AG08395 (cell line): ENCODE measurements around the gene TPH1.
"Not testable (repeated sequence)": the region's sequence is repeated elsewhere in the genome, so short reads cannot be mapped to it uniquely, and the experiment has no call there.

Experiments used
- DNase-seq: peaks from one replicate; pipeline ENCODE4 v3.0.0; 2012; ENCODE audit warnings: mixed read lengths, low spot score

TPH1 gene

DNA sequence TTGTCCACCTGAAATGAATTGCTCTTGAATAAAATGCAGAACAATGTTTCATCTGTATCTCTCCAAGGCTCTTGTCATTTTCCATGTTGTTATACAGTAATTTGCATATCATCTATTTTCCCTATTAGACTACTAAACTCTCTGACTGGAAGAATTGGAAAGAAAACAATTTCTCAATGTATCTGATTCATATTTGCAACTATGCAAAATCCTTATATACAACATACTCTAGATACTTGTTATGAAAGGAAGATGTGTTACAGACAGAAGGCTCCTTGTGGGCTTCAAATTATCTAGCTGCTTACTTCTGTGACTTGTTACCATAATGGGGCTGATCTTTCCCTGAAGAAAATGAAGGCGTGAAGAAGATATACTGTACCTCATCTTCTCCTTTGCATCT is 23.6 kb downstream of the TPH1 start:
- no peak for DNase-seq

DNA sequence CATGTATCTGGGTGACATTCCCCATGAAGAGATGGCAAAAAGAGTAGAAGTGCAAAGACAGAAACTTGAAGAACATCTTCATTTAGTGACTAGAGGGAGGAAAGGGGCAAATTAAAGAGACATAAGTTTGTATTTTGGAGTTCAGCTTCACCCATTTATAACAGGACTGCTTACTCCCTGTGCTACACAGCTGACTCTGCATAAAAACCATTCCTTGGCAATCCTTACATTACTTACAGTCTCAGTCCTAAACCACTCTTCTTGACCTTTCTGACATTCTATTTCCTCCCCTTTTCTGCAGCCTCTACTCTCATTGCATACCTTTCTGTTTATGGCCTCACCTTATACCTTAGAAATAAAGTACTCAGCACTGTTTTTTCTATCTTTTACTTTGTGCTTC is 26.4 kb downstream of the TPH1 start:
- no peak for DNase-seq

DNA sequence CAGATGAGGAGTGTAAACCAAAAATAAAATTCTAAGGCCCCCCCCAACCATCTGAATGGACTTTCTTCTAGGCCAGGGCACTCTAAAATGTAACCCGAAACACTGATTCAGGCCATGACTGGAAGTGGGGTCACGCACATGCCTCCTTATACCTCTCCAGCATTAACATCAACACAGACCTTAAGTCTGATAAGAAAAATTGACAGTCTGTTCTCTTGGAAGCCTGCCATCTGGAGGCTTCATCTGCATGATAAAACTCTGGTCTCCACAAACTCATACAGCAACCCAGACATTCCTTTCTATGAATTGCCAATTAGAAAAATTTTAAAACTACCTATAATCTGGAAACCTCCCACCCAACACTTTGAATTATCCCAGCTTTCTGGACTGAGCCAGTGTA is 29.3 kb downstream of the TPH1 start:
- no peak for DNase-seq

DNA sequence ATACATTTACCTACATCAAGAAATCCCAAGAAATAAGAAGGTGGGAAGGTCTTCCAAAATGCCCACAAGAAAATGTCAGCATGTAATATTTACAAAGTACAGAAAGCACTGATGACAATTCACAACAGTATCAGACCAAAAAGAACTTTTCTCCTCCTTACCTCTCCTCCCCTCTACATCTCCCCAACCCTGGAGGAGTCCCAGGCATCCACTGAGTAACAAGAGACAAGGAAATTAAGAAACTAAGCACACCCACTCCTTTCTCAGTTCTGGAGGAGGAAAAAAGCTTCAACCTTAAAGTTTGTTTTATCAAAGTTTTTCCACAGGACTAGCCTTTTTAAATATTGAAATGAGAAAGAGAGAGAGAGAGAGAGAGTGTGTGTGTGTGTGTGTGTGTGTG is 31.2 kb downstream of the TPH1 start:
- no peak for DNase-seq

DNA sequence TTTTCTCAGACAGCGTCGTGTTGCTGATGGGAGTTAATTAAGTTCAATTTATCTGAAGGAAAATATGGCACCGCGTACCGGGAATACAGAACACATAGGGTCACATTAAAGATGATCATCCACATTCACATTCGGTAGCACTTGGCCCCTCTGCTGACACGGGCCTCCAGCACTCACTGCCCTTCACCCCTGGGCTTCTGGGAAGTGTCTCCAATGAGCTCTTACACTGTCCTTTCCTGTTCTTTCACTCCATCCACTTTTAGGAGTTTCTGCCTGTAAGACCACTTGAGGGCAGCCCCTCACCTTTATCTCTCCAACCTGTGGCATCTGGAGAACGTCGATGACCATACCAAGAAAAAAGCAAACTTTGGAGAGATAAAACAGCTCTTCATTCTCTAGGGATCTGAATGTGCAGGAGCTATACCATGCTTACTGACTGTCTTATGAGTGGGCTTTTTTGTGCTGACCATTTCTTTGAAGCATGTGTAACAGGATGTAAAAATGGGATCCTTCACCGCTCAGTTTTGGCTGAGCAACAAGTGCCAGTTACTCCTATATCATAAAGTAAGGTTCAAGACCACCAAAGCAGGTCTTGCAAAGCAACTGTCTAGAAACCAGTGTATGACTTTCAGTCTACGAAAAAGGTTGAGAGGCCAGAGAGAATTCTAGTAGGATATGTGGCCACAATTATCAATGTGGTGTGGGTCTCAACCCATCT is 32.1 kb downstream of the TPH1 start:
- DNase-seq, result no peak

DNA sequence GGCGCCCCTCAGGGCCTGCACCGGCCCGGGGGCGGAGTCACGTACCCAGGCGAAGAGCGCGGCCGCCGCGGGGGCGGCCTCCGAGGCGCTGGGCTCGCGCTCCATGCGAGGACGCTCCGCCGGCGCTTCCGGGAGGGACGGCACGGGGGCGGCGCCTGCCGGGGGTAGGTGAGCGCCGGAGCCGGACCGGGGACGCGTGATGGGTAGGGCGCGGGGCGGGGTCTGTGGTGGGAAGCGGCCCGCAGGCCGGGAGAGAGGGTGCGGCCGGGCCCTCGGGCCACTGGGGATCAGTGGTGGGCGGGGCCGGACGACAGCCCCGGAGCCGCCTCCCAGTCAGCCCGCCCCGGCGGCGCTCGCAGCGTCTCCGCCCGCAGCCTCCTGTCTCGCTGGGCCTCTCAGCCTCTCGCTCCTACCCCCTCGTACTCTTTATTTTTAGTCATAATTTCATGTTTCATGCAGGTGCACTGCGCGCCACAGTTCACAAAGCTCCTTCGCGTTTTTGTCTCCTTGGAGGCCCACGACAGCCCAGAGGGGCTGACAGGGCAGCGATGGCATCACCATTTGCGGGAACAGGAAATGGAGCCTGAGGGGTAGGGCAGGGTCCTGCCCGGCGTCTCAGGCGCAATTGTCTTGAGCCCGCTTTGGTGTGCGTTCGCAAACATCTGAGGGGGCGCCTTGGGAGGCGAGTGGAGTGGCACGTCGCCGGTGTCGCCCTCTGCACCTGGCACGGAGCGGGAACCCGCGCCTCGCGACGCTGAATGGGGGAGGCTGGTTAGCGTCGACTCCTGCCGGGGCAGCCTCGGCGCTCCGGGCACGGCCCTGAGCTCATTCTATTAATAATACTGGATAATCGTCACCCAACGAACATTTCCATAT is 32.9 kb downstream of the TPH1 start, which contains the start of gene SERGEF:
SERGEF (minus strand) TSS at position 142 of the 876 bp plus-strand sequence; CDS start at position 105, 37 bp downstream.
- peak; percentile 93 for DNase-seq

DNA sequence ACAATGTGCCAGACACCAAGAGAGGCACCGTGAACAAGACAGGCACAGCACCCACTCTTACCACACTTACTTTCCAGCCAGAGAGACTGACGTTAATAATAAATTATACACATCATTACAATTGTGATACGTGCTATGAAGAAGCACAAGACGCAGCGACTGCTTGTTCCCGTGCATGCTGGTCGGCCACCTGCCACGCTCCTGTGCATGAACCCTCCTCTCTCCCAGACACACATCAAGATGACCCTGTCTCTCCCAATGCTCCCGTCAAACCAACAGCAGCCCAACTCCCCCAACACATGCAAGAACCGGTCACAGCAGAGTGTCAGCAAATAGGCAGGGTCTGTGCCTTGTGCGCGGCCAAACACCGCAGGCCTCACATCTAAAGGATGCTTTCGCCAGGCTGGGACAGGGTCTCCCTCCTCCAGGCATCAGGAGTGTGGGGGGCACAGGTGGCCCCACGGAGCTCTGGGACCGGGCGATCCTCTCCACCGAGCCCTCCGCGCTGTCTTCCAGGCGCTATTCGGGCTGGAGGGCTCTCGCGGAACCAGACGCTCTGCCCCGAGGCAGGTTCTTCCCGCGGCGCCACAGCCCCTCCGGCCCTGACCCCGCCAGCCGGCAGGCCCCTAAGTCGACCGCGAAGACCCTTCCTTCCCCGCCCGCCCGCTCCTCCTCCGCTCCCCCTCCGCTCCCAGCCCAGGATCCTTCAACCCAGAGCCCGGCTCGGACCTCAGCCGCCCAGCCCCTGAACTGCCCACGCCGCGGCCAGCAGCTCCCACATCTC is 33.8 kb downstream of the TPH1 start:
- DNase-seq, result peak; percentile 6

DNA sequence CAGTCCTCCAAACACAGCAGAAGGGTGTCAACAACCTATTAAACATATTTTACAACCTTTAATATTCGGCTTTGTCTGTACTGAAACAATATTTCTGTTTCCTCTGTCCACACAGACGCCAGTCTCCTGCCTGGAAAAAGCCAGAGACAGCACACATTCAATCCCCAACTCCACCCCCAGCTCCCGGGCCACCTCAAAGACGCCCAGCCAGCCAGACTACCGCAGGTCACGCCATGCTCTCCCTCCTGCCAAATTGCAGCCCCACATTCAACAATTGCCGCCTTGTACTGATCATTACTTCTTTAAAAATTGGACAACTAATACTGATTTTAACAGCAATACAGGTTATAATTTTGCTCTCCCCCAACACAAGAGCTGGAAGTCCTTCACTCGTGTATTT is 34.4 kb downstream of the TPH1 start:
- no peak for DNase-seq

DNA sequence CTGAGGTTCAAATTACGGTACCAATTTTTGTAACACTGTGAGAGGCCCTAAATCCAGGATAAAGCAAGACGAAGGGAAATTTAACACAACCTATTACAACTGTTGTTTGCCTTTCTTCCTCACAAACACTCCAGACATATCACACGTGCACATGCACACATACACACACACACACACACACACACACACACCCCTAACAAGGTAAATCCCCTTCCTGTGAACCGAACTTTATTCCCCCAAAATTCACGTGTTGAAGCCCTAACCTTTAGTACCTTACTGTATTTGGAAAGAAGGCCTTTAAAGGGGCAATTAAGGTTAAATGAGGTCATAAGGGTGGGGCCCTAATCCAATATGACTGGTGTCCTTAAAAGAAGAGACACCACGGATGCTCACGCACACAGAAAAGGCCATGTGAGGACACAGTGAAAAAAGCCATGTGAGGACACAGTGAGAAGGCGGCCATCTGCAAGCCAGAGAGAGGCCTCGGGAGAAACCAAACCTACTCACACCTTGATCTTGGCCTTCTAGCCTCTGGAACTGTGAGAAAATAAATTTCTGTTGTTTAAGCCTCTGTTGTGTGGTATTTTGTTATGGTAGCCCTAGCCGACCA is 35.0 kb downstream of the TPH1 start:
- no peak for DNase-seq

DNA sequence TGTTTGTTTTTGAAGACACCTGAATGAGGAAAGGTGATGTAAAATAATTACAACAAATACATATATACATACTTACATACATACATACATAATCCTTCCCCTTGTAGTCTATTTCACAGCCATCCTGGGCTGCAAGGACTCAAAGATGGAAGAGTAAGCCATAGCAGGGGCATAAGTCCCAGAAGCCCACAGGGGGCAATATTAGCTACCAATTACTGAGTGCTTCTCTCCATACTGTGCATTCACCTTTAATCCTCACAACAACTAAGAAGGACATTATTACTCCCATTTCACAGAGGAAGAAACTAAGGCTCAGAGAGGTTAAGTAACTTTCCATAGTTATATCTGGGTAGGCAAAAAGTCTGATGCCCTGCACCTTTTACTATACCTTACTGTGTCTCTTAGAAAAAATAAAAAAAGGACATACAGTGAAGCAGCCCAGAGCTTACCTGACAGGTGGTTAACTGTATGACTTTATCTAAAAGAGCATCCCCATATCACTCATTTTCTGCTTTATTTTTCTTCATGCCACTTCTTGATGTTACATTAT is 35.9 kb downstream of the TPH1 start:
- no peak for DNase-seq

DNA sequence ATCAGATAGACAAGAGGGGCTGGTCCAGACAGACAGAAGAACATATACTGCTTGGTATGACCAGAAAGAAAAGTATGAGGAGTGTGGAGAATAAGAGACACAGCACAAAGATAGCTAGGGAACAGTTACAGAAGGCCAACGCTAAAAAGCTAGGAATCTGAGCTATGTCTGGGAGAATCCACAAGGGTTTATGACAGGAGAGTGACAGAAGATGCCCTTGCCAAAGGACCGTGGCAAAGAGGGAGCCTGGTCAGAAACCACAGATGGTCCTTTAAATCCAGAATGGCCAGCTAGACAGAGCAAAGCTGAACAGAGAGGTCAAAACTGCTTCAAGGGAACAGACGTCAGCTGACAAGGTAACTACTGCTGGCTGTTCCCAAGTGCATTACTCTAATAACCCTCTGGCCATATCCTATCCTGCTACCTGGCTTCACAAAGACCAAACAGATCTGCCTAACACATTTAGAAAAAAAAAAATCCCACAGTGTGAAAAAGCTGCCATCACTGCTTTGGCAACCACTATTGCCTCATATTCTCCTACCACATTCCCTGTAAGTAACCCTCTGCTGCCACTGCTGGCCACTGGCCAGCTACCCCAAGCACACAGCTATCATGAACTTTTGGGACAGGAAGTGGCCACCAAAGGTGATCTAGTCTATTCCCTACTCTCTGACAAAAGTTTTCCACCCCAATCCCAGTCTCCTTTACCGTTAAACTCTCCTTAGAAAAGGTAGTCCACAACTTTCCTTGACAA is 40.5 kb downstream of the TPH1 start:
- DNase-seq, result peak; percentile 6

DNA sequence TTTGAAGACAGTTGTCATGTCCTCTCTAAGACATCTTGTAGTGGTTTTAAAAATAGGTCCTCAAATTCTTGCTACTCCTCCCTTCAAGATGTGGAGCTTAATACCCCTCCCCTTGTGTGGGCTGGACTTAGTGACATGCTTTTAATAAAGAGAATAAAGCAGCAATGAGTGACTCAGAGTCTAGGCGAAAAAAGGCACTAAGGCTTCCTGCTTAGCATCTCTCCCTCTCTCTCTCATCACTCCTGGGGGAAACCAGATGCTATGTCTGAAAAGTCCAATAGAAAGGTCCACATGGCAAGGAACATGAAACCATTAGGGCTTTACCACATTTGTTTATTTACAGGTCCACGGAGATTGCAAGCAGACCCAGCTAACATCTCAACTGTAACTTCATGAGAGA is 44.9 kb downstream of the TPH1 start:
- no peak for DNase-seq

DNA sequence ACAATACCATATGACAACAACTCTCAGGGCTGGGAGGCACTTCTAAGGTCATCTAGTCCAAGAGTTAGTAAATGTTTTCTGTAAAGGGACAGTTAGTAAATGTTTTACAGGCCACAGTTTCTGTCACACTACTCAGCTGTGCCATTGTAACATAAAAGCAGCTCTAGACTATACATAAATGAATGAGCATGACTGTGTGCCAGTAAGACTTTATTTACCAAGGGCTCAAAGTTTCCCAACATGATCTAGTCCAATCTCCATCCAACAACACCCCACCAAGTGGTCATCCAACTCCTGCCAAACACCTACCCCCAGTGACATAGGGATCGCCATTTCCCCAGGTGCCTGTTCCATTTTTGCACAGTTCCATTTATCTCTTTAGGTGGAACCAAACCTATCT is 45.3 kb downstream of the TPH1 start:
- no peak for DNase-seq

DNA sequence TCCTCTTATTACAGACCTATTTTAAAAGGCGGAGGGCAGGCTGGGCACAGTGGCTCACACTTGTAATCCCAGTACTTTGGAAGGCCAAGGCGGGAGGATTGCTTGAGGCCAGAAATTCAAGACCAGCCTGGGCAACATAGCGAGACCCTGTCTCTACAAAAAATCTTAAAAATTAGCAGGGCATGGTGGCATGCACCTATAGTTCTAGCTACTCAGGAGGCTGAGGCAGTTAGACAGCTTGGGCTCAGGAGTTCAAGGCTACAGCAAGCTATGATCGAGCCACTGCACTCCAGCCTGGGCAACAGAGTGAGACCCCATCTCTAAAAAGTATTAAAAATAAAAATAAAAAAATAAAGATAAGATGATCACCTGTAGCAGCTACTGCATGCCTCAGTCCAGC is 45.9 kb downstream of the TPH1 start:
- not testable (repeated sequence) for DNase-seq
